SK-N-SH treated with all-trans-retinoic acid at 6 μM for 48 hours (cell line): ENCODE measurements around the gene GREM2.
A peak's percentile ranks its signal among the peaks of the same experiment; 100 is the strongest.

Experiments
- ATAC-seq: fragments of 200-7000 bp; cut with Tn5 transposase; 3 replicates; pipeline ENCODE4 v1.9.1; 2020; ENCODE audit warnings: mild to moderate bottlenecking, moderate library complexity
- ARNTL ChIP-seq: fragments of 450-650 bp; formaldehyde crosslinking; IDR thresholded peaks from 2 replicates; pipeline ENCODE4 v1.5.0; 2020; ENCODE audit warnings: low read depth, mild to moderate bottlenecking, moderate library complexity, borderline replicate concordance
- BACH2 ChIP-seq: fragments of 250-450 bp; sonication (Bioruptor Pico); IDR thresholded peaks from 2 replicates; pipeline ENCODE4 v1.9.0; 2021; ENCODE audit warnings: mild to moderate bottlenecking, borderline replicate concordance
- CREB5 ChIP-seq: fragments of 250-450 bp; sonication (Bioruptor Pico); IDR thresholded peaks from 2 replicates; pipeline ENCODE4 v1.5.1; 2020; ENCODE audit warnings: low read depth, mild to moderate bottlenecking, moderate library complexity
- CSDC2 ChIP-seq: fragments of 250-450 bp; sonication (Bioruptor Pico); IDR thresholded peaks from 2 replicates; pipeline ENCODE4 v1.5.0; 2020; ENCODE audit warnings: mild to moderate bottlenecking, moderate library complexity
- CSRNP3 ChIP-seq: fragments of 250-450 bp; sonication (Bioruptor Pico); IDR thresholded peaks from 2 replicates; pipeline ENCODE4 v1.5.1; 2021; ENCODE audit warnings: mild to moderate bottlenecking, moderate library complexity
- ESRRG ChIP-seq: fragments of 250-450 bp; sonication (Bioruptor Pico); IDR thresholded peaks from 2 replicates; pipeline ENCODE4 v1.6.1; 2021; ENCODE audit warnings: mild to moderate bottlenecking
- GLIS3 ChIP-seq: fragments of 250-450 bp; sonication (Bioruptor Pico); IDR thresholded peaks from 2 replicates; pipeline ENCODE4 v1.5.0; 2020; ENCODE audit warnings: mild to moderate bottlenecking, moderate library complexity
- ISL1 ChIP-seq: fragments of 250-450 bp; sonication (Bioruptor Pico); IDR thresholded peaks from 2 replicates; pipeline ENCODE4 v2.1.2; 2022; ENCODE audit warnings: mild to moderate bottlenecking, moderate library complexity
- OSR1 ChIP-seq: fragments of 250-450 bp; sonication (Bioruptor Pico); IDR thresholded peaks from 2 replicates; pipeline ENCODE4 v1.8.0; 2022; ENCODE audit warnings: moderate library complexity, mild to moderate bottlenecking, inconsistent platforms
- POU6F1 ChIP-seq: fragments of 250-450 bp; sonication (Bioruptor Pico); IDR thresholded peaks from 2 replicates; pipeline ENCODE4 v1.8.0; 2021; ENCODE audit warnings: low read depth, mild to moderate bottlenecking, moderate library complexity, borderline replicate concordance
- PPARA ChIP-seq: fragments of 250-450 bp; sonication (Bioruptor Pico); IDR thresholded peaks from 2 replicates; pipeline ENCODE4 v1.5.0; 2020; ENCODE audit warnings: mild to moderate bottlenecking, borderline replicate concordance
- RARB ChIP-seq: fragments of 250-450 bp; sonication (Bioruptor Pico); IDR thresholded peaks from 2 replicates; pipeline ENCODE4 v1.8.0; 2021; ENCODE audit warnings: mild to moderate bottlenecking, moderate library complexity
- SNAI2 ChIP-seq: fragments of 250-450 bp; sonication (Bioruptor Pico); IDR thresholded peaks from 2 replicates; pipeline ENCODE4 v1.5.0; 2020; ENCODE audit warnings: mild to moderate bottlenecking, moderate library complexity
- TCF4 ChIP-seq: fragments of 250-450 bp; sonication (Bioruptor Pico); IDR thresholded peaks from 2 replicates; pipeline ENCODE4 v1.8.0; 2021; ENCODE audit warnings: mild to moderate bottlenecking, moderate library complexity, borderline replicate concordance
- TOX ChIP-seq: fragments of 250-450 bp; sonication (Bioruptor Pico); IDR thresholded peaks from 2 replicates; pipeline ENCODE4 v1.8.0; 2021; ENCODE audit warnings: mild to moderate bottlenecking, moderate library complexity, borderline replicate concordance
- TSHZ2 ChIP-seq: fragments of 250-450 bp; sonication (Bioruptor Pico); IDR thresholded peaks from 2 replicates; pipeline ENCODE4 v1.5.0; 2020; ENCODE audit warnings: mild to moderate bottlenecking, moderate library complexity
- ZC3H10 ChIP-seq: fragments of 250-450 bp; sonication (Bioruptor Pico); IDR thresholded peaks from 2 replicates; pipeline ENCODE4 v1.5.1; 2021; ENCODE audit warnings: mild to moderate bottlenecking, moderate library complexity
- ZFP3 ChIP-seq: fragments of 250-450 bp; sonication (Bioruptor Pico); IDR thresholded peaks from 2 replicates; pipeline ENCODE4 v1.5.0; 2020; ENCODE audit warnings: mild to moderate bottlenecking, moderate library complexity
- ZFP30 ChIP-seq: fragments of 450-650 bp; formaldehyde crosslinking; IDR thresholded peaks from 2 replicates; pipeline ENCODE4 v1.5.0; 2022; ENCODE audit warnings: mild to moderate bottlenecking, moderate library complexity
- ZNF565 ChIP-seq: fragments of 450-650 bp; formaldehyde crosslinking; conservative IDR thresholded peaks from 2 replicates; pipeline ENCODE4 v1.5.0; 2020; ENCODE audit warnings: low read depth, mild to moderate bottlenecking, moderate library complexity
- ZNF70 ChIP-seq: fragments of 450-650 bp; formaldehyde crosslinking; IDR thresholded peaks from 2 replicates; pipeline ENCODE4 v1.5.0; 2020; ENCODE audit warnings: mild to moderate bottlenecking, moderate library complexity
- ZNF8 ChIP-seq: fragments of 450-650 bp; formaldehyde crosslinking; IDR thresholded peaks from 2 replicates; pipeline ENCODE4 v1.5.0; 2020; ENCODE audit warnings: mild to moderate bottlenecking, moderate library complexity

GREM2 gene

GRCh38 chr1:240562111-240562590, 49.8 kb downstream of the GREM2 start (continued):
- TF ChIP-seq ZFP3 (no peak), RARB (CRISPR knock-in tag) (no peak), ZNF8 (CRISPR knock-in tag) (no peak), ZC3H10 (CRISPR knock-in tag) (no peak)

- no peak for ATAC-seq
These were observed 52.2 kb downstream of the GREM2 start for GRCh38 chr1:240559781-240560180.

GRCh38 chr1:240555524-240555923, 56.4 kb downstream of the GREM2 start:
- TF ChIP-seq GLIS3 (no peak), PPARA (CRISPR knock-in tag) (no peak), ZFP3 (no peak), ISL1 (CRISPR knock-in tag) (no peak), TCF4 (no peak), ZNF8 (CRISPR knock-in tag) (no peak), ZNF70 (CRISPR knock-in tag) (no peak), CREB5 (CRISPR knock-in tag) (no peak), POU6F1 (CRISPR knock-in tag) (no peak), RARB (CRISPR knock-in tag) (no peak), ZFP30 (CRISPR knock-in tag) (no peak), BACH2 (CRISPR knock-in tag) (no peak), ARNTL (no peak), CSDC2 (CRISPR knock-in tag) (no peak), CSRNP3 (CRISPR knock-in tag) (no peak)
- TF ChIP-seq, all 23 proteins: peak for 0
- ATAC-seq: peak; percentile 93

More at GRCh38 chr1:240559781-240560180, 52.2 kb downstream of the GREM2 start:
- TF ChIP-seq TSHZ2 (CRISPR knock-in tag) (no peak), SNAI2 (CRISPR knock-in tag) (no peak), BACH2 (CRISPR knock-in tag) (no peak), ARNTL (no peak)

GRCh38 chr1:240553351-240553750, 58.6 kb downstream of the GREM2 start:
- TF ChIP-seq TOX (CRISPR knock-in tag) (no peak), ZNF70 (CRISPR knock-in tag) (no peak), ZC3H10 (CRISPR knock-in tag) (no peak), GLIS3 (no peak), ZNF565 (CRISPR knock-in tag) (no peak), ARNTL (no peak), ESRRG (CRISPR knock-in tag) (no peak), RARB (CRISPR knock-in tag) (no peak), PPARA (CRISPR knock-in tag) (no peak), OSR1 (CRISPR knock-in tag) (no peak), ZFP3 (no peak), ISL1 (CRISPR knock-in tag) (no peak), POU6F1 (CRISPR knock-in tag) (no peak)
- ATAC-seq: no peak
